AG04449 (cell line): ENCODE measurements around the gene KCNMA1.
A peak's percentile ranks its signal among the peaks of the same experiment; 100 is the strongest.

Experiments
- CTCF ChIA-PET: fragments of 350-600 bp; formaldehyde crosslinking; extraction: SDS; loops from one replicate; lab custom pipeline; 2021; ENCODE audit warnings: antibody characterized with exemption; lab: Yijun Ruan, JAX
- POLR2A ChIA-PET: fragments of 400-600, 350-600 bp; formaldehyde crosslinking; extraction: SDS; loops from one replicate; lab custom pipeline; 2020; ENCODE audit warnings: antibody characterized with exemption, inconsistent platforms; lab: Yijun Ruan, JAX
- DNase-seq: peaks from one replicate; pipeline ENCODE4 v3.0.0-alpha.2; 2010; ENCODE audit warnings: low read depth, low spot score
- H3K4me3 ChIP-seq: 2 replicates; pipeline ENCODE4 v1.5.1; 2011; ENCODE audit warnings: low read depth, mild to moderate bottlenecking, control low read depth, low read length
- CTCF ChIP-seq: IDR thresholded peaks from one replicate; pipeline ENCODE4 v1.5.1; 2011; ENCODE audit warnings: mild to moderate bottlenecking, moderate library complexity, low read length, control low read depth, inconsistent platforms; ENCODE audit not compliant: insufficient read depth; ENCODE audit errors: missing control alignments

The KCNMA1 gene

GRCh38 chr10:77333610-77334340 lies 303.8 kb downstream of the KCNMA1 start:
- POLR2A ChIA-PET: interaction anchor here (0.6 kb wide), 1 partner anchor 172 kb away, joined by 3 read pairs; no protein-coding TSS in a partner anchor
- no peak overlapping the region for H3K4me3 ChIP-seq
- no peak for DNase-seq
- CTCF ChIA-PET: interaction anchor here (1.1 to 1.3 kb wide), 3 partner anchors 10 to 378 kb away, joined by 3 read pairs; no protein-coding TSS in a partner anchor
- no peak for TF ChIP-seq CTCF

- TF ChIP-seq CTCF: no peak
- ChIA-PET CTCF (interaction anchor here (0.7 to 1.9 kb wide), 3 partner anchors 11 to 159 kb away, joined by 3 to 5 read pairs (median 4); no protein-coding TSS in a partner anchor), POLR2A (no interaction called here)
- no peak overlapping the region for H3K4me3 ChIP-seq
- no peak for DNase-seq
These were observed 305.4 kb downstream of the KCNMA1 start for GRCh38 chr10:77332256-77332655.

- ChIA-PET POLR2A (no interaction called here), CTCF (no interaction called here)
- TF ChIP-seq CTCF: no peak
- no peak for DNase-seq
- H3K4me3 ChIP-seq: no peak overlapping the region
These were observed 309.3 kb downstream of the KCNMA1 start for GRCh38 chr10:77328272-77328816.

- ChIA-PET CTCF (interaction anchor here (0.7 to 2.5 kb wide), 4 partner anchors 11 to 160 kb away, joined by 3 to 12 read pairs (median 5); no protein-coding TSS in a partner anchor), POLR2A (no interaction called here)
- no peak overlapping the region for H3K4me3 ChIP-seq
- TF ChIP-seq CTCF: no peak
- no peak for DNase-seq
These were observed 312.4 kb downstream of the KCNMA1 start for GRCh38 chr10:77325233-77325537.

GRCh38 chr10:77321838-77322237 lies 315.8 kb downstream of the KCNMA1 start:
- no peak overlapping the region for H3K4me3 ChIP-seq
- no peak for TF ChIP-seq CTCF
- ChIA-PET CTCF (interaction anchor here (0.8 to 1.5 kb wide), 4 partner anchors 17 to 322 kb away, joined by 3 to 4 read pairs (median 4); no protein-coding TSS in a partner anchor), POLR2A (interaction anchor here (0.7 to 1.7 kb wide), 4 partner anchors 28 to 70 kb away, joined by 4 to 11 read pairs (median 4); no protein-coding TSS in a partner anchor)
- no peak for DNase-seq

GRCh38 chr10:77320971-77321471 lies 316.6 kb downstream of the KCNMA1 start:
- peak; percentile 97 for DNase-seq
- ChIA-PET POLR2A (interaction anchor here (0.6 to 1.7 kb wide), 9 partner anchors 21 to 127 kb away, joined by 3 to 11 read pairs (median 4); no protein-coding TSS in a partner anchor), CTCF (interaction anchor here (0.8 to 3.0 kb wide), 7 partner anchors 16 to 391 kb away, joined by 3 to 6 read pairs (median 4); no protein-coding TSS in a partner anchor)
- H3K4me3 ChIP-seq: no peak overlapping the region
- TF ChIP-seq CTCF: no peak
